CD14-positive monocyte (primary cell): Measurements from ENCODE around the gene IGDCC3. TPM values are rescaled to one million over a fixed set of nuclear protein-coding genes. Genes with fewer than 3 reads are reported as not detected.

ENCODE experiments used
- DNase-seq, 3 donors: peaks; one replicate each; pipeline ENCODE4 v3.0.0-alpha.2; 2011 to 2022
- H2AFZ ChIP-seq: 2 replicates; pipeline ENCODE4 v1.6.0; 2012; ENCODE audit warnings: mild to moderate bottlenecking, low read depth, low read length, inconsistent platforms; ENCODE audit not compliant: insufficient read depth, poor library complexity, severe bottlenecking
- H3K27ac ChIP-seq, 2 donors: 1 replicate in 1 of 2; 2 replicates in 1 of 2; pipeline ENCODE4 v1.5.1; 2012 to 2013; ENCODE audit warnings: low read length in 2 of 2, control low read depth in 1 of 2, inconsistent platforms in 1 of 2, low read depth in 1 of 2, mild to moderate bottlenecking in 1 of 2
- H3K27me3 ChIP-seq, 2 donors: one replicate each; pipeline versions ENCODE4 v1.6.0 to v1.6.1; 2011 to 2013; ENCODE audit warnings: low read length in 2 of 2; ENCODE audit not compliant: control insufficient read depth in 2 of 2, insufficient read depth in 2 of 2
- H3K36me3 ChIP-seq, 2 donors: replicated peaks in 1 of 2; 1 replicate in 1 of 2; 2 replicates in 1 of 2; pipeline versions ENCODE4 v1.5.1 to v1.6.1; 2012 to 2013; ENCODE audit warnings: low read length in 2 of 2, control low read depth in 1 of 2, inconsistent platforms in 1 of 2, mild to moderate bottlenecking in 1 of 2; ENCODE audit not compliant: insufficient read depth in 2 of 2, control insufficient read depth in 1 of 2
- H3K4me1 ChIP-seq, 2 donors: 1 replicate in 1 of 2; 2 replicates in 1 of 2; pipeline versions ENCODE4 v1.5.1 to v1.6.1; 2012 to 2013; ENCODE audit warnings: low read length in 2 of 2, control low read depth in 1 of 2, inconsistent platforms in 1 of 2, mild to moderate bottlenecking in 1 of 2, moderate library complexity in 1 of 2; ENCODE audit not compliant: insufficient read depth in 2 of 2, control insufficient read depth in 1 of 2
- H3K4me2 ChIP-seq: replicated peaks from 2 replicates; pipeline ENCODE3; 2012; ENCODE audit warnings: low read length, moderate library complexity, mild to moderate bottlenecking; ENCODE audit not compliant: poor library complexity, severe bottlenecking; ENCODE audit errors: extremely low read depth
- H3K4me3 ChIP-seq, 3 experiments: fragments of 200-600 bp in 1 of 3; sonication (generic) in 1 of 3; replicated peaks in 1 of 3; 1 replicate in 2 of 3; 2 replicates in 1 of 3; pipeline ENCODE4 v1.5.1; 2011 to 2013; ENCODE audit warnings: low read length in 3 of 3, mild to moderate bottlenecking in 3 of 3, control low read depth in 2 of 3, low read depth in 2 of 3, inconsistent platforms in 1 of 3, moderate library complexity in 1 of 3
- H3K79me2 ChIP-seq: 2 replicates; pipeline ENCODE4 v1.6.0; 2012; ENCODE audit warnings: mild to moderate bottlenecking, control low read depth, inconsistent platforms, low read length, moderate library complexity; ENCODE audit not compliant: insufficient read depth
- H3K9ac ChIP-seq: 2 replicates; pipeline ENCODE4 v1.6.0; 2017; ENCODE audit warnings: low read length, mild to moderate bottlenecking; ENCODE audit not compliant: insufficient read depth, poor library complexity, severe bottlenecking
- H3K9me3 ChIP-seq, 2 donors: replicated peaks in 1 of 2; 1 replicate in 1 of 2; 2 replicates in 1 of 2; pipeline versions ENCODE4 v1.5.1 to v1.6.1; 2012 to 2013; ENCODE audit warnings: low read length in 2 of 2, control low read depth in 1 of 2; ENCODE audit not compliant: control insufficient read depth in 1 of 2, insufficient read depth in 1 of 2
- H4K20me1 ChIP-seq: 2 replicates; pipeline ENCODE4 v1.6.0; 2012; ENCODE audit warnings: mild to moderate bottlenecking, low read length, control low read depth, moderate library complexity; ENCODE audit not compliant: insufficient read depth
- H3K27ac Mint-ChIP-seq, 7 donors: one replicate each; pipeline ENCODE4 v1.8.0; 2020; ENCODE audit warnings: mild to moderate bottlenecking in 7 of 7, mixed read lengths in 7 of 7, moderate library complexity in 6 of 7, inconsistent platforms in 2 of 7
- H3K27me3 Mint-ChIP-seq, 3 donors: one replicate each; pipeline ENCODE4 v1.8.0; 2021 to 2022; ENCODE audit warnings: low read depth in 3 of 3, mild to moderate bottlenecking in 3 of 3, mixed read lengths in 3 of 3, moderate library complexity in 3 of 3, inconsistent platforms in 1 of 3
- H3K36me3 Mint-ChIP-seq, 2 donors: one replicate each; pipeline ENCODE4 v1.8.0; 2020; ENCODE audit warnings: mixed read lengths in 2 of 2, inconsistent platforms in 1 of 2, mild to moderate bottlenecking in 1 of 2
- H3K4me1 Mint-ChIP-seq: one replicate; pipeline ENCODE4 v1.8.0; 2020; ENCODE audit warnings: mild to moderate bottlenecking, mixed read lengths
- H3K4me3 Mint-ChIP-seq, 2 donors: one replicate each; pipeline ENCODE4 v1.8.0; 2020; ENCODE audit warnings: mild to moderate bottlenecking in 2 of 2, mixed read lengths in 2 of 2, moderate library complexity in 1 of 2
- H3K9me3 Mint-ChIP-seq, 7 donors: one replicate each; pipeline ENCODE4 v1.8.0; 2020 to 2022; ENCODE audit warnings: mixed read lengths in 7 of 7, mild to moderate bottlenecking in 6 of 7, moderate library complexity in 6 of 7, inconsistent platforms in 2 of 7
- WGBS: methylation state at CpG from one replicate; pipeline ENCODE4 v1.1.5; 2013; ENCODE audit warnings: missing lambda C conversion rate; ENCODE audit not compliant: insufficient coverage; 5-methylcytosine and 5-hydroxymethylcytosine counted together
- intact Hi-C, 2 donors: fragments of 100-400 bp; cut with micrococcal nuclease; formaldehyde crosslinking; loops; one replicate each; pipeline versions ENCODE4 v1.15.0 to v1.15.1; 2023
- polyA plus RNA-seq, 3 donors: library from polyadenylated mRNA; depleted of rRNA in 1 of 3; unstranded in 2 of 3; stranded (reverse) in 1 of 3; fragments of 300-500 nt in 2 of 3; fragments of >200 nt in 1 of 3; fragmentation: Illumina TruSeq in 2 of 3; gene quantifications; 1 replicate in 2 of 3; 2 replicates in 1 of 3; pipeline ENCODE4 v1.2.3, GENCODE V29; 2012 to 2021
- TF ChIP-seq, protein P1 (sequence below): fragments of 200-600 bp; IDR thresholded peaks from one replicate; pipeline ENCODE4 v1.8.0; 2022; ENCODE audit warnings: antibody characterized with exemption, mild to moderate bottlenecking

Gene IGDCC3
- polyA plus RNA-seq, 3 donors, result not detected

DNA sequence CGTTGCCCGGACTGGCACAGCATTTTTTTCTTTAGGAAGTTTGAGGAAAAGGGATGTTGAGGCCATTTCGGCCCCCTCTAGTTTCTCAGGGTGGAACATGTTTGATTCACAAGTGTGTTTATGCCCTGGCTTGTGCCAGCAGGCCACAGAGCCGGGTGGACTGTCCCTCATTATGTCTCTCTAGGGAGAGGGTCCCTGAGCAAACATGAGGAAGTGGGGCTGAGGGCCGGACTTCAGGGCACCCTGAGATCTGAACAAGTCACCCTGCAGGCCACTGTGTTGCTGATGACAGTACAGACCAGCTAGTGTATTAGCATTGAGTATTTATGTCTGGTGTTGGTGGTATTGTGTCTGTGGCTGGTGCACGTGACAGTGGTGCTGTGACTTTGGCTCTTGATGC is 38.4 kb downstream of the IGDCC3 start:
- no peaks in the 10 kb centered on the region for H3K4me1 Mint-ChIP-seq
- no peak overlapping the region for H3K4me3 Mint-ChIP-seq
- no peak overlapping the region for H3K4me3 ChIP-seq
- 76% methylated on average over 5 of the region's 6 CpGs for whole genome bisulfite sequencing
- no peaks in the 10 kb centered on the region for H3K36me3 ChIP-seq
- no peaks in the 10 kb centered on the region for H3K36me3 Mint-ChIP-seq
- peaks cover 0 to 5% of the 10 kb centered on the region in 2 donors for H3K27me3 ChIP-seq
- H3K4me2 ChIP-seq, result no peak overlapping the region
- DNase-seq, result no peak
- no peaks in the 10 kb centered on the region for H3K4me1 ChIP-seq
- H3K27ac ChIP-seq, result no peak overlapping the region
- H3K9me3 Mint-ChIP-seq, result peaks cover 0 to 2% (median 0%) of the 10 kb centered on the region in 7 donors
- peaks cover 10 to 33% (median 13%) of the 10 kb centered on the region in 3 donors for H3K27me3 Mint-ChIP-seq
- H3K9ac ChIP-seq, result no peak overlapping the region
- H3K27ac Mint-ChIP-seq, result no peak overlapping the region
- no peaks in the 10 kb centered on the region for H3K79me2 ChIP-seq
- H3K9me3 ChIP-seq, result no peaks in the 10 kb centered on the region
- no peaks in the 10 kb centered on the region for H4K20me1 ChIP-seq
- TF ChIP-seq, protein P1, sequence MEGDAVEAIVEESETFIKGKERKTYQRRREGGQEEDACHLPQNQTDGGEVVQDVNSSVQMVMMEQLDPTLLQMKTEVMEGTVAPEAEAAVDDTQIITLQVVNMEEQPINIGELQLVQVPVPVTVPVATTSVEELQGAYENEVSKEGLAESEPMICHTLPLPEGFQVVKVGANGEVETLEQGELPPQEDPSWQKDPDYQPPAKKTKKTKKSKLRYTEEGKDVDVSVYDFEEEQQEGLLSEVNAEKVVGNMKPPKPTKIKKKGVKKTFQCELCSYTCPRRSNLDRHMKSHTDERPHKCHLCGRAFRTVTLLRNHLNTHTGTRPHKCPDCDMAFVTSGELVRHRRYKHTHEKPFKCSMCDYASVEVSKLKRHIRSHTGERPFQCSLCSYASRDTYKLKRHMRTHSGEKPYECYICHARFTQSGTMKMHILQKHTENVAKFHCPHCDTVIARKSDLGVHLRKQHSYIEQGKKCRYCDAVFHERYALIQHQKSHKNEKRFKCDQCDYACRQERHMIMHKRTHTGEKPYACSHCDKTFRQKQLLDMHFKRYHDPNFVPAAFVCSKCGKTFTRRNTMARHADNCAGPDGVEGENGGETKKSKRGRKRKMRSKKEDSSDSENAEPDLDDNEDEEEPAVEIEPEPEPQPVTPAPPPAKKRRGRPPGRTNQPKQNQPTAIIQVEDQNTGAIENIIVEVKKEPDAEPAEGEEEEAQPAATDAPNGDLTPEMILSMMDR, result no peak
- H2AFZ ChIP-seq, result no peak overlapping the region
- intact Hi-C loops, result no loop called here

DNA sequence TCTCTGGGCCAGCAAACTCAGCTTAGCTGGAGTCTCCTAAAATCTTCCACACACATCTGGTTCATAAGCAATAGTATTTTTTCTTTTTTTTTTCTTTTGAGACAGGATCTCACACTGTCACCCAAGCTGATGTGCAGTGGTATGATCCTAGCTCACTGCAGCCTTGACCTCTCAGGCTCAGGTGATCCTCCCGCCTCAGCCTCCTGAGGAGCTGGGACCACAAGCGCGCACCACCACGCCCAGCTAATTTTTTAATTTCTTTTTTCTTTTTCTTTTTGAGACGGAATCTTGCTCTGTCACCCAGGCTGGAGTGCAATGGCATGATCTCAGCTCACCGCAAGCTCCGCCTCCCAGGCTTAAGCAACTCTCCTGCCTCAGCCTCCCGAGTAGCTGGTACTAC is 39.0 kb downstream of the IGDCC3 start:
- no peaks in the 10 kb centered on the region for H3K9me3 ChIP-seq
- H3K36me3 ChIP-seq, result no peaks in the 10 kb centered on the region
- no peaks in the 10 kb centered on the region for H4K20me1 ChIP-seq
- H3K4me3 Mint-ChIP-seq, result no peak overlapping the region
- DNase-seq, result no peak
- H3K27me3 Mint-ChIP-seq, result peaks cover 10 to 31% (median 13%) of the 10 kb centered on the region in 3 donors
- no peaks in the 10 kb centered on the region for H3K79me2 ChIP-seq
- no peaks in the 10 kb centered on the region for H3K4me1 ChIP-seq
- no peak overlapping the region for H3K4me3 ChIP-seq
- WGBS, result 89% methylated on average over 8 of the region's 8 CpGs
- no peak overlapping the region for H3K27ac Mint-ChIP-seq
- no peaks in the 10 kb centered on the region for H3K4me1 Mint-ChIP-seq
- peaks cover 0 to 5% of the 10 kb centered on the region in 2 donors for H3K27me3 ChIP-seq
- H3K27ac ChIP-seq, result no peak overlapping the region
- no peaks in the 10 kb centered on the region for H3K36me3 Mint-ChIP-seq
- intact Hi-C loops, result no loop called here
- no peak overlapping the region for H2AFZ ChIP-seq
- TF ChIP-seq, protein P1, result no peak
- no peak overlapping the region for H3K4me2 ChIP-seq
- no peak overlapping the region for H3K9ac ChIP-seq
- peaks cover 0 to 2% (median 0%) of the 10 kb centered on the region in 7 donors for H3K9me3 Mint-ChIP-seq
